K562 (cell line): ENCODE data around the gene C6orf89. TPM values are rescaled to one million over a fixed set of nuclear protein-coding genes. Genes with fewer than 3 reads are reported as not detected.

Experiments
- ADNP ChIP-seq: fragments of 200-800 bp; sonication (Bioruptor generic); IDR thresholded peaks from 2 replicates; pipeline ENCODE4 v1.6.1; 2016; ENCODE audit warnings: missing genetic modification characterization, missing compliant biosample characterization
- CUX1 ChIP-seq: fragments of 200-800 bp; sonication (Bioruptor generic); IDR thresholded peaks from 2 replicates; pipeline ENCODE4 v1.6.1; 2016; ENCODE audit warnings: missing genetic modification characterization, missing compliant biosample characterization
- GABPB1 ChIP-seq: sonication (generic); formaldehyde crosslinking; IDR thresholded peaks from 2 replicates; pipeline ENCODE4 v1.8.0; 2022; ENCODE audit warnings: mild to moderate bottlenecking, missing genetic modification reagents
- HDAC1 ChIP-seq, 2 experiments: fragments of 450-650 bp; IDR thresholded peaks; 2 replicates each; pipeline ENCODE4 v1.6.1; 2016 to 2017; ENCODE audit warnings: inconsistent platforms in 1 of 2, mild to moderate bottlenecking in 1 of 2, moderate library complexity in 1 of 2
- LEF1 ChIP-seq: fragments of 450-650 bp; IDR thresholded peaks from 2 replicates; pipeline ENCODE4 v1.6.1; 2016; ENCODE audit warnings: mild to moderate bottlenecking
- MCM7 ChIP-seq, 2 experiments: fragments of 450-650 bp; IDR thresholded peaks; 2 replicates each; pipeline ENCODE4 v1.6.1; 2016 to 2018
- PPARD ChIP-seq: fragments of 250-450 bp; sonication (Bioruptor Pico); IDR thresholded peaks from 2 replicates; pipeline ENCODE4 v1.8.0; 2022; ENCODE audit warnings: inconsistent platforms, mild to moderate bottlenecking, moderate library complexity
- TRIM24 ChIP-seq, 2 experiments: fragments of 450-650 bp; IDR thresholded peaks; 2 replicates each; pipeline ENCODE4 v1.6.1; 2016
- TSHZ1 ChIP-seq: fragments of 250-450 bp; sonication (Bioruptor Pico); IDR thresholded peaks from 2 replicates; pipeline ENCODE4 v1.4.0; 2020; ENCODE audit warnings: mild to moderate bottlenecking, moderate library complexity
- ZNF347 ChIP-seq: fragments of 450-650 bp; formaldehyde crosslinking; IDR thresholded peaks from 2 replicates; pipeline ENCODE4 v1.4.0; 2020; ENCODE audit warnings: low read depth, mild to moderate bottlenecking, moderate library complexity
- ZNF398 ChIP-seq: fragments of 250-450 bp; sonication (Bioruptor Pico); IDR thresholded peaks from 2 replicates; pipeline ENCODE4 v1.8.0; 2021; ENCODE audit warnings: moderate library complexity, mild to moderate bottlenecking, inconsistent platforms
- ZNF436 ChIP-seq: fragments of 250-450, 450-650 bp; sonication (Bioruptor Pico); formaldehyde crosslinking; IDR thresholded peaks from 2 replicates; pipeline ENCODE4 v1.7.0; 2020; ENCODE audit warnings: mild to moderate bottlenecking
- ZNF592 ChIP-seq: fragments of 450-650 bp; IDR thresholded peaks from 2 replicates; pipeline ENCODE4 v1.6.1; 2017; ENCODE audit warnings: antibody characterized with exemption, mild to moderate bottlenecking
- polyA plus RNA-seq, 8 experiments: library from polyadenylated mRNA; depleted of rRNA in 4 of 8; stranded (reverse) in 5 of 8; unstranded in 3 of 8; fragments of >200 nt; fragmentation: Nextera tagmentation in 2 of 8; fragmentation: Illumina TruSeq in 1 of 8; extraction: Ambion mirVana in 2 of 8; extraction: Trizol in 1 of 8; gene quantifications; 2 replicates each; pipeline versions ENCODE4 v1.2.1 to v1.2.3, GENCODE V29; 2011 to 2014; ENCODE audit warnings: inconsistent platforms in 1 of 8, missing spikeins in 1 of 8
- total RNA-seq, 7 experiments: library from RNA; depleted of rRNA in 6 of 7; stranded (reverse); fragments of >200 nt in 6 of 7; fragmentation: Illumina TruSeq in 2 of 7; extraction: Trizol in 2 of 7; gene quantifications; 2 replicates each; pipeline versions ENCODE4 v1.2.1 to v1.2.3, GENCODE V29; 2011 to 2021; ENCODE audit warnings: low replicate concordance in 1 of 7

C6orf89 gene
- total and polyA plus RNA-seq, 9 of the 15 experiments (the other 6 are each of a cell fraction or from before 2014, with no cell fraction given): 35.2 to 111 (median 58.5) TPM

GRCh38 chr6:36954262-36954931 is 68.6 kb downstream of the C6orf89 start, which contains the start of gene PI16 (continued):
- TF ChIP-seq TSHZ1 (no peak), PPARD (no peak), MCM7 (IDR thresholded peaks at IDR 0.05) (no peak), LEF1 (no peak), ZNF347 (CRISPR knock-in tag) (no peak), GABPB1 (peak; percentile 28; the same call in 1 of the 2 replicates), ZNF398 (CRISPR knock-in tag) (no peak), ZNF592 (no peak), ZNF436 (no peak), TRIM24 (IDR thresholded peaks at IDR 0.05) (peak in 1 of 2 experiments; percentile 76; a peak in 2 of 4 replicates), CUX1 (CRISPR knock-in tag) (peak; percentile 69; the same call in 1 of the 2 replicates), HDAC1 (IDR thresholded peaks at IDR 0.05) (peak; percentile 98 to 100), ADNP (no peak)
